Renal cortical epithelial cell (primary cell): Measurements from ENCODE around the gene OR2A7. TPM values are rescaled to one million over a fixed set of nuclear protein-coding genes. Genes with fewer than 3 reads are reported as not detected.
"Not testable (repeated sequence)": the region's sequence is repeated elsewhere in the genome, so short reads cannot be mapped to it uniquely, and the experiment has no call there.

Experiments used
- DNase-seq: peaks from one replicate; pipeline ENCODE4 v3.0.0-alpha.2; 2011; ENCODE audit warnings: low read depth
- total RNA-seq: library from RNA; depleted of rRNA; stranded (reverse); fragments of >200 nt; gene quantifications from 2 replicates; pipeline ENCODE4 v1.2.3, GENCODE V29; 2014

OR2A7 gene
- total RNA-seq, 1 donor from 2014 or later: 5.6 TPM

GRCh38 chr7:144252307-144252706, 12.3 kb downstream of the OR2A7 start:
- DNase-seq: not testable (repeated sequence)

DNA sequence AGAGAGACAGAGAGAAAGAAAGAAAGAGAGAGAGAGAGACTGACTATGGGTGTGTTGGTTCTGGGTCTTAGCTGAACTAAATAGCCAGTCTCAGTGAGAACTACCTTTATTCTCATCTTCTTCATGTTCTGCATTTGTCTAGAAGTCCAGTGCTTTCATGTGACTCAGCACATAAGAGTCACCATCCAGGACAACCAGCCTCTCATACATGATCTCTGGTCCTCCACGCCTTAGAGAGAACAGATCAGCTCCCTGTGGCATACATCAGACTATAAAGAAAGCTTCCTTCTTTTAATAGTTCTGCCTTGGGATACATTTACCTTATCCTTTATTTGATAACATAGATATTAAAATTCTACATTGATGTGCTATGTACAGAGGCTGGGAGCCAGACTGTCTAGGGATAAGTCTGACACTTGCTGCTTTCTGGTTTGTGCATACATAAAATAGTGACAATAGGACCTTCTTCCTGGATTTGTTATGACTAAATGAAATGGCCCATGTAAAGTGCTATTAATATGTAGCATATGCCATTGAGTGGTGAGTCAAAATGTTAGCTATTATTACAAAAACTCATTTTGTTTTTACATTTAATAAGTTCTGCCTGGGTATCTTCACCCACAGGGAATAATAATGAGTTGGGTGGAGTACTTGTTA, 16.8 kb downstream of the OR2A7 start:
- not testable (repeated sequence) for DNase-seq

DNA sequence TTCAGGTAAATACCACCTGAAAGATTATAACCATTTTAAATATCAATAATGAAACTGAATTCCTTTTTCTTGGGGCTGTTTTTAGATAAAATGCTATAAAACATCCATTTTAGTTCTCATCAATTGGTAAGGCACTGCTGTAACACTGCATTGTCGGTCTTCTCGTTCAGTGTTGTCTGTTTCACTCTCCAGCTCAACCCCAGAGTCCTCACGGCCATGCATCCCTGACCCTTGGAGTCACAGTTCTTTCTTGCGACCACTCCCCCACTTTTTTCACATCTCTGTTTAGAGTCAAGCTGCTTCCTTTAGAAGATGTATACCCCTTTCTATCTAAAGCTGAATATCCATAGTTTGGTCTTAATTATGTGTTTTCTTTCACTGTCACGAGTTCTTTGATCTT, 17.6 kb downstream of the OR2A7 start:
- DNase-seq: not testable (repeated sequence)

- DNase-seq: not testable (repeated sequence)
These were observed 19.2 kb downstream of the OR2A7 start for GRCh38 chr7:144245372-144245771.

- DNase-seq: not testable (repeated sequence)
These were observed 25.2 kb downstream of the OR2A7 start, which contains the start of gene OR2A42 for GRCh38 chr7:144239365-144239764. TSS of gene OR2A42 (minus strand) at chr7:144239605. CDS start at chr7:144232843, 6,762 bp downstream.

- not testable (repeated sequence) for DNase-seq
These were observed 26.0 kb downstream of the OR2A7 start for GRCh38 chr7:144238530-144239082.

DNA sequence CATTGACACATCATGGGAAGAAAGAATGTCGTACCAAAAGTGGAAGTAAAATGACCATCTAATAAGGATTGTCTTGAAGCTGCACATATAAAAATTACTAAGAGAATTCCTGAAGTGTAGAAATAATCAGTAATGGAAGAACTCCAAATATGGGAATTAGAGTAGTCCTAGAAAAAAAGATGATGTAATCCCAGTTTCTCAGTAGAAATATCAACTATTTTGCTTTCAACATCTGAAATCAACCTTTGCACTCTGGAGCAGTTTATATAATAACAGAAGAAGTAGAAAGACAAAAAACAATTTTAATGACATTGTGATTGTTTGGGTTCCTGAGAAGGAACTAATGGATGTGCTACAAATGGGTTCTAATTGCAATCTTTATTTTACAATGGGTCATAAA, 31.6 kb downstream of the OR2A7 start:
- DNase-seq: not testable (repeated sequence)

DNA sequence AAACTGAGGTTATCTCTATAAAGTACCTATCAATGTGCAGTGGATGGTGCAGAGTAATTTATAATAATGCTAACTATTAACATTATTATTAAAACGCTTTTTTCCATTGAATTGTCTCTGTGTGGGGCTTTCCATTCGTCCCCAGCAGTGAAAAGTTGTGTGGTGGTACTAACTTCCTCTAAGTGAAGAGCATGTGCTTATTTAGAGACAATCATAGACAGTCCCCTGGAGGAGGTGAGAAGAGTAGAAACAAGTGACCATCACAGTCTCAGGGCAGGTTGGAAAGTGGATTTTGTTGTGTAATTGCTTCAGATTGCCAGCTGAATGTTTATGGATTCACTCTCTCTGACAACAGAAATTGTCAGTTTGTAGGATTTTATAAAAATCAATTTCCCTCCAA, 33.6 kb downstream of the OR2A7 start:
- DNase-seq: not testable (repeated sequence)

DNA sequence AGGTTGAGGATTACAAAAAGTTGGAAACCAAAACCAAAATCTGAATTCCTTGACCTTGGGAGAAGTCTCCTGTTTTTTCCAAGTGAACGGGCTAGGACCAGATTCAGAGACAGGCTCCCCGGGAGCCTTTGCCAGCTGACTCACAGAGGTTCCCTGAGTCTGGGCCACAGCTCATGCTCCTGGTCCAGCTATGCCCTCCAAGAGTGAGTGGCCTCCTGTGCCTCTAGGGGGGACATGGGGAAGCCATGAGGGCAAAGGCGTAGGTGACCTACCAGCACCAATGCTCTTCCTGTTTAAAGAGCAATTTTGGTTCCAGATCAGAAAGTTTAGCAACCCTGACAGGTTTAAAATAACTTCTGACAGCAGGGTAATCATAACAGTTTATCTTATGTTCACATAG, 35.8 kb downstream of the OR2A7 start:
- DNase-seq: not testable (repeated sequence)

DNA sequence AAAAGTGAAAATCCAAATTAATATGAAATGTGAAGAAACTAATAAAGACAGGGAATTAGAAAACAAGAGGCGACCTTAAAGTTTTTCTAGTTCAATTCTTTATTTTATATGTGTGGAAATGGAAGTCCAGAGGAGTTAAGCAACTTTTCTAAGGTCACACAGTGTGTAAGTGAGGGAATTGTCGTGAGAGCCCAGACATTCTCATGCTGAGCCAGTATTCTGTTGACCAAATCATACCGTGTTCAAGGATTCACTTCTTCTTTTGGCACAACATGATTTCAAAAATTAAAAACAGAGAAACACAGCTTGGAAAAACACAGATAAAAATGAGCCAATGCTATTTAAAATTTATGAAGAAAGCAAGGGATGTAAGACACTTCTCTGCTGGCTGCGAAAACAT, 37.7 kb downstream of the OR2A7 start:
- not testable (repeated sequence) for DNase-seq

DNA sequence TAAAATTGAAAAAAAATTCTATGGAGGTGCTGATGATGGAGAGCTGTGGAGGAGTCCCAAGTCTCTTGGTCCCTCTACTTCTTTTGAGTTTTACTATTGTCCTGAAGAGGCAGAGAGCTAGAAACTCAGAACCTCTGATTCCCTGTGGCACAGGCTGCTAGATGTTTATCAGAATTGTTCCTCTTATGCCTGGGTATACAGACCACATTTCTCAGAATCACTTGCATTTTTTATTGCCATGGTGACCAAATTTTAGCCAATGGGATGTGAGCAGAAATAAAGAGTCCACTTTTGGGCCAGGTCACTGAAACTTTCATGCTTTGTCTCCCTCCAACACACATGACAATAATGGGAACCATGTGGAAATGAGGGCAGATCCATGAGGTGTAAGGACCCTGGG, 40.9 kb downstream of the OR2A7 start:
- not testable (repeated sequence) for DNase-seq

- not testable (repeated sequence) for DNase-seq
These were observed 44.1 kb downstream of the OR2A7 start for GRCh38 chr7:144220531-144220930.

GRCh38 chr7:144219149-144219548, 45.4 kb downstream of the OR2A7 start:
- DNase-seq: not testable (repeated sequence)

DNA sequence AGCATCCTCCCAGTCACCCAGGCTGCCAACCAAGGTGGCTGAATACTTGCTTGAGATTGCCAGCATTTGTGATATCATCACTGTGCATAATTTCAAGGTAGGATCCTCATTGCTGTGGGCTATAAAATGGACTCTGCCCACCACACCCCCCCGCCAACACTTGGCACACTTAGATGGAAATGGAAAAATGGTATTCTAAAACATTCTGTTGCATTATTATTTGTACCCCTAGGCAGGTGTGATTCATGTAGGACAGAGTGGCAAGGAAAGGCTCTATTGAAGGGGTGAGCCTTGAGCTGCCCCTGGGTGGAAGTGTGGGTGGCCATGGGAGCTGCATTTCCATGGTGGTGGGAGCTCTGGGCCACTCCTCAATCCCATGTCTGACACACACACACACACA, 46.0 kb downstream of the OR2A7 start:
- not testable (repeated sequence) for DNase-seq

DNA sequence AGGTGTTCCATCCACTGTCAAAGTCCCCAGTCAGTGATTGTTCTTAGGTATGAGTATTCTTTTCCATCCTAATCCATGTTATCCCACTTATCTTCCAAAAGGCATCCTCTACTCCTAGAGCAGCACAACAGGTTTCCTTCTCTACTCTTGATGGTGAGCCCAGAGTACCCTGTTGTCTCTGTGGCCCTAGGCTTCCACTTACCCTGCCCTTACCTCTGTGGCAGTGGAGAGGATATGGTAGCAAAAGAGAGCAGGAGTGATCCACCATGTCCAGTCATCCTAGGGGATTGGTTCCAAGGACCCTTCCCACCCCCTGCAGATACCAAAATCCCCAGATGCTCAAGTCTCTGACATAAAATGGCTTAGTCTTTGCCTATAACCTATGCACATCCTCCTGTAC, 47.4 kb downstream of the OR2A7 start:
- DNase-seq: not testable (repeated sequence)

Other genes with a start within 250 kb of the OR2A7 start
- not detected in 2 replicates for gene OR2A5, start 215.8 kb downstream of the OR2A7 start, total RNA-seq
- not detected in 2 replicates for gene OR2A25, start 195.0 kb downstream of the OR2A7 start, total RNA-seq
- gene OR2A12, start 178.5 kb downstream of the OR2A7 start, total RNA-seq: not detected in 2 replicates
- gene OR2A2, start 155.2 kb downstream of the OR2A7 start, total RNA-seq: not detected in 2 replicates
- not detected in 2 replicates for gene OR2A14, start 141.6 kb downstream of the OR2A7 start, total RNA-seq
- 7.3 and 17.4 TPM in 2 replicates for gene CTAGE4, start 81.3 kb downstream of the OR2A7 start, total RNA-seq
- gene ARHGEF35, start 69.0 kb downstream of the OR2A7 start, total RNA-seq: 22.4 and 25.0 TPM in 2 replicates
- 0.15 TPM in 1 of 2 replicates, not detected in the other for gene OR2A42, start 25.2 kb downstream of the OR2A7 start, total RNA-seq
- 2.3 and 3.9 TPM in 2 replicates for gene CTAGE8, start 4.5 kb upstream of the OR2A7 start, total RNA-seq
- 0.05 TPM in 1 of 2 replicates, not detected in the other for gene OR2A1, start 47.6 kb upstream of the OR2A7 start, total RNA-seq
- 15.6 and 34.1 TPM in 2 replicates for gene ARHGEF5, start 90.6 kb upstream of the OR2A7 start, total RNA-seq
- not detected in 2 replicates for gene NOBOX, start 138.9 kb upstream of the OR2A7 start, total RNA-seq